Lower leg skin (tissue), 3 donors: ENCODE results near the gene ZNF732.

Experiments used
- POLR2A ChIP-seq, 2 donors: fragments of 450-650 bp; IDR thresholded peaks; one replicate each; pipeline ENCODE4 v1.6.1; 2016 to 2017; ENCODE audit warnings: antibody characterized with exemption in 2 of 2, mild to moderate bottlenecking in 1 of 2, moderate library complexity in 1 of 2
- TF ChIP-seq, protein P1 (sequence below), 3 donors: fragments of 450-650 bp; IDR thresholded peaks; one replicate each; pipeline ENCODE4 v1.5.1; 2016; ENCODE audit warnings: antibody characterized with exemption in 3 of 3, mild to moderate bottlenecking in 3 of 3, moderate library complexity in 2 of 3

DNA sequence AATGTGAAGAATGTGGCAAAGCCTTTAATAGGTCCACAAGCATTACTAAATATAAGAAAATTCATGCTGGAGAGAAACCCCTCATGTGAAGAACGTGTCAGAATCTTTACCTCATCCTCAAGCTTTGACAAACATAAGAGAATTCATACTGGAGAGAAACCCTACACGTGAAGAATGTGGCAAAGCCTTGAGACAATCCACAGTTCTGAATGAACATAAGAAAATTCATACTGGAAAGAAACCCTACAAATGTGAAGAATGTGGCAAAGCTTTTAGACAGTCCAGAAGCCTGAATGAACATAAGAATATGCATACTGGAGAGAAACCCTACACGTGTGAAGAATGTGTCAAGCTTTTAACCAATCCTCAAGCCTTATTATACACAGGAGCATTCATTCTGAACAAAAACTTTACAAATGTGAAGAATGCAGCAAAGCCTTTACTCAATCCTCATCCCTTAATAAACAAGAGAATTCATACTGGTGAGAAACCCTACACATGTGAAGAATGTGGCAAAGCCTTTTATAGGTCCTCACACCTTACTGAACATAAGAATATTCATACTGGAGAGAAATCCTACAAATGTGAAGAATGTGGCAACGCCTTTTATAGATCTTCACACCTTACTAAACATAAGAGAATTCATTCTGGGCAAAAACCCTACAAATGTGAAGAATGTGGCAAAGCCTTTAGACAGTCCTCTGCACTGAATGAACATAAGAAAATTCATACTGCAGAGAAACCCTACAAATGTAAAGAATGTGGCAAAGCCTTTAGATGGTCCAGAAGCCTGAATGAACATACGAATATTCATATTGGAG, 51.1 kb downstream of the ZNF732 start:
- no peak for TF ChIP-seq POLR2A (IDR thresholded peaks at IDR 0.05)
- TF ChIP-seq, protein P1, sequence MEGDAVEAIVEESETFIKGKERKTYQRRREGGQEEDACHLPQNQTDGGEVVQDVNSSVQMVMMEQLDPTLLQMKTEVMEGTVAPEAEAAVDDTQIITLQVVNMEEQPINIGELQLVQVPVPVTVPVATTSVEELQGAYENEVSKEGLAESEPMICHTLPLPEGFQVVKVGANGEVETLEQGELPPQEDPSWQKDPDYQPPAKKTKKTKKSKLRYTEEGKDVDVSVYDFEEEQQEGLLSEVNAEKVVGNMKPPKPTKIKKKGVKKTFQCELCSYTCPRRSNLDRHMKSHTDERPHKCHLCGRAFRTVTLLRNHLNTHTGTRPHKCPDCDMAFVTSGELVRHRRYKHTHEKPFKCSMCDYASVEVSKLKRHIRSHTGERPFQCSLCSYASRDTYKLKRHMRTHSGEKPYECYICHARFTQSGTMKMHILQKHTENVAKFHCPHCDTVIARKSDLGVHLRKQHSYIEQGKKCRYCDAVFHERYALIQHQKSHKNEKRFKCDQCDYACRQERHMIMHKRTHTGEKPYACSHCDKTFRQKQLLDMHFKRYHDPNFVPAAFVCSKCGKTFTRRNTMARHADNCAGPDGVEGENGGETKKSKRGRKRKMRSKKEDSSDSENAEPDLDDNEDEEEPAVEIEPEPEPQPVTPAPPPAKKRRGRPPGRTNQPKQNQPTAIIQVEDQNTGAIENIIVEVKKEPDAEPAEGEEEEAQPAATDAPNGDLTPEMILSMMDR (IDR thresholded peaks at IDR 0.05): no peak
